Activated CD8-positive, alpha-beta memory T cell treated with anti-CD3 and anti-CD28 coated beads, Interleukin-2, amount 50 U/mL, for 1 hour (primary cell): ENCODE measurements around the gene CPM.

Experiments
- DNase-seq: peaks from one replicate; pipeline ENCODE4 v3.0.0-alpha.2; 2020; ENCODE audit errors: extremely low read depth

CPM gene

GRCh38 chr12:68932961-68933893, at the start of gene CPM:
TSS of gene CPM (minus strand) at chr12:68933171. CDS start at chr12:68932837, 334 bp downstream.
- DNase-seq = peak; percentile 4

GRCh38 chr12:68981516-68981915, 48.5 kb upstream of the CPM start:
- DNase-seq = no peak

GRCh38 chr12:68980476-68981212, 47.7 kb upstream of the CPM start:
- no peak for DNase-seq

GRCh38 chr12:68978678-68979077, 45.7 kb upstream of the CPM start:
- no peak for DNase-seq

- DNase-seq = no peak
Measured at GRCh38 chr12:68977909-68978610, 45.1 kb upstream of the CPM start.

- DNase-seq = no peak
Measured at GRCh38 chr12:68977335-68977734, 44.4 kb upstream of the CPM start.

- no peak for DNase-seq
Measured at GRCh38 chr12:68976395-68976841, 43.4 kb upstream of the CPM start.

- no peak for DNase-seq
Measured at GRCh38 chr12:68975811-68976210, 42.8 kb upstream of the CPM start.

GRCh38 chr12:68972595-68972994, 39.6 kb upstream of the CPM start:
- no peak for DNase-seq

GRCh38 chr12:68971404-68971803, 38.4 kb upstream of the CPM start:
- no peak for DNase-seq

- DNase-seq = no peak
Measured at GRCh38 chr12:68970951-68971350, 38.0 kb upstream of the CPM start.

- DNase-seq = no peak
Measured at GRCh38 chr12:68970306-68970705, 37.3 kb upstream of the CPM start.

GRCh38 chr12:68967046-68967445, 34.1 kb upstream of the CPM start:
- no peak for DNase-seq

- no peak for DNase-seq
Measured at GRCh38 chr12:68963856-68964745, 31.1 kb upstream of the CPM start.

- DNase-seq = no peak
Measured at GRCh38 chr12:68962877-68963855, 30.2 kb upstream of the CPM start.

- DNase-seq = no peak
Measured at GRCh38 chr12:68959891-68960464, 27.0 kb upstream of the CPM start.

- DNase-seq = no peak
Measured at GRCh38 chr12:68959143-68959858, 26.3 kb upstream of the CPM start.

- DNase-seq = no peak
Measured at GRCh38 chr12:68958322-68958721, 25.4 kb upstream of the CPM start.

GRCh38 chr12:68957273-68957672, 24.3 kb upstream of the CPM start:
- no peak for DNase-seq
